Kidney glomerular epithelial cell (primary cell): ENCODE measurements around the gene CNKSR3.

Experiments used
- DNase-seq: peaks from one replicate; lab custom pipeline; 2025; lab: John Stamatoyannopoulos, UW

Gene CNKSR3

GRCh38 chr6:154414021-154414813 lies 96.3 kb downstream of the CNKSR3 start:
- no peak for DNase-seq

GRCh38 chr6:154412106-154412820 lies 98.2 kb downstream of the CNKSR3 start:
- DNase-seq = no peak

DNA sequence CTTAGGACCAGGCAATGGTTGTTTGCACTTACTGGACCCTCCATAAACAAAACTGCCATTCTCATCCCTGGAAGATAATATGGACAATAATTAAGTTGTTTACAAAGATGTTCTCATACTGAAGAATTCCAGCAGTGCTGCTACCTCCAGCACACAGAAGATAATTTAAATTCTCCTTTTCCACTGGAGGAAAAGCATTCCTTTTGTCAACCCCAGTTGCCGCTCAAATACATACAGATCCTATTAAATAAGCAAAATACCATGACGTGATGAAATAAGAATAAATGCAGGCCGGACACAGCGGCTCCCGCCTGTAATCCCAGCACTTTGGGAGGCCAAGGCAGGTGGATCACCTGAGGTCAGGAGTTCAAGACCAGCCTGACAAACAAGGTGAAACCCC lies 99.4 kb downstream of the CNKSR3 start:
- no peak for DNase-seq

DNA sequence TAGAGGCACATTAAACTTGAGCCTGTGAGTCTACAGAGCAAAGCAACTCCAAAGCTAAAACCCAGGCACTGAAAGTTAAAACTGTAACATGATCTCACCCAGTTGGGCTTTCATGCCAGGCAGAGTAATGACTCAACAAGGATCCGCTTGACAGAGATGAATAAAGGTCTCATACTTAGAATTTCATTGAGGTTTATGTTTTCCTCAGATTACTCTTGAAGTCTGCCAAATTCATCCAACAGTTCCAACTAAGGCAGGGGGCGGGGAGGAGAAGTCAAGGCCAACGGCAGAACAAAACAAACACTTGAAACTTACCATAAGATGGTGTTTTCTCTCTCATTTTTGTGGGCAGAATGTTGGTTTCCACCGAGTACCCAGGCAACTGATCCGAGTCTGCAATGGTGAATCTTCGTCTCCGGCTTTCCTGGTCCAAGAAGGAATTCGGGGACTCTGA lies 99.8 kb downstream of the CNKSR3 start:
- DNase-seq = peak; percentile 99

- peak; percentile 58 for DNase-seq
Observed at GRCh38 chr6:154408891-154409500, 101.5 kb downstream of the CNKSR3 start.

GRCh38 chr6:154407440-154407839 lies 103.0 kb downstream of the CNKSR3 start:
- DNase-seq = no peak

- DNase-seq = no peak
Observed at GRCh38 chr6:154406869-154407268, 103.6 kb downstream of the CNKSR3 start.

DNA sequence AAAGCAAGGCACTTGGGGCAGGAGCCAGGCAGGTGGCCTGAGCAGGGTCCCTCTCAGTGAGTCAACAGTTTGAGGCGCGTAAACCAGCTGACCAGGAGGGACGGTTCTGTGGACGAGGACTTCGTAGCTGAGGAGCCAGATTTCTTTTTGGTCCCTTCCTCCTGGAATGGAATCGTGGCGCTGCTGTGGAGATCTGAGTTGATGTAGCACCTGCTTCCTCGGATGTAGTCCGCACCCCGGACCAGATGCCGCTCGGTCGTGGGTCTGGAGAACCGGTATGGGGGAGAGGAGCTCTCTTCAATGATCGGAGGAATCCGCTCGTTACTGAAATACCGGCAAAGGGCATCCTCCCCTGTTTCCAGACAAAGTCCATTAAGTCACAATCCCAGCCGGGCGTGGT lies 104.2 kb downstream of the CNKSR3 start:
- no peak for DNase-seq

GRCh38 chr6:154404791-154405400 lies 105.6 kb downstream of the CNKSR3 start:
- peak; percentile 76 for DNase-seq

DNA sequence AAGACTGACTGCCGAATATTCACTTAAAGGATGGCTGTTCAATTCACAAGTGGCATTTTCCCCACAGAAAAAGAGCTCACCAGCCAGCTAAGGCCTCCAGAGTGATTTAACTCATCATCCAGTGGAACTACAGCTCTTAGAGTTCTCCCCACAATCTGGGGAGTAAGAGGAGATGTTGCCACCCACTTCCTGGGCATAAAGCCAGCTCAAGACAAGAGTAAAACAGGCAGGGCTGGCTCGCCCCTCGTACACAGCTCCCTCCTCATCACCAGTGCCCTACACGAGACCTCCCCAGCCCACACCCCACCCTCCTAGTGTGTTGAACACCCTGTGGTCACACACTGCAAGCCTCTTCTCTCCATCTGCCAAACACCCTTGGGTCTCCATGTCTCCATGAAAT lies 106.7 kb downstream of the CNKSR3 start:
- DNase-seq = peak; percentile 71

DNA sequence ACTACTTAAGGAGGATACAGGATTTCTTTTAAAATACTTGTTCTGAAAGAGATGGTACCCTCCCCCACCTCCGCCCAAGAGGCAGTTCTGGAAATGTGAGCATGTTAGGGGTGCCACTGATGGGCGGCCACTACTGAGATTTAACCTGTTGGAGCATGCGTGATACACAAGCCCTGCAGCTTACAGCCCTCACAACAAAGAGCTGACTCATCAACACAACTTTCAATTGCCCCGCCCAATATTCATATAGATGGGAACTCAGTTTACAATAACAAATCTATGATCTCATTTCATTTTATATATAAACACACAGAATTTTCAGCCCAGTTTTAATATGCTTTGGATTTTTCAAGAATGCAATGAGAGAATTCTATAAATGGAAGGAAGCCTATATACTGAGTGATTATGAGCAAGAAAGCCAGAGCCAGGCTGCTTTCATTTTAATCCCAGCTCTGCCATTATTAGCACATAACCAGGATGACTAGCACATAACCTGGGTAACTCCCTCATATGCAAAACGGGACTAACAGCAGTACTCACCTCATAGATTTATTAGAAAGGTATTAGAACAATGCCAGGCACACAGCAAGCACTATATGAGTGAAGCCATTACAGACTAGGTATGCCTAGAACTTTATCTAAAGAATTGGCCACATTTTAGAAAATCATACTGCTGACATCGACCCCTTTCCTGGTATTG lies 108.3 kb downstream of the CNKSR3 start:
- no peak for DNase-seq

GRCh38 chr6:154399097-154399496 lies 111.4 kb downstream of the CNKSR3 start:
- no peak for DNase-seq

DNA sequence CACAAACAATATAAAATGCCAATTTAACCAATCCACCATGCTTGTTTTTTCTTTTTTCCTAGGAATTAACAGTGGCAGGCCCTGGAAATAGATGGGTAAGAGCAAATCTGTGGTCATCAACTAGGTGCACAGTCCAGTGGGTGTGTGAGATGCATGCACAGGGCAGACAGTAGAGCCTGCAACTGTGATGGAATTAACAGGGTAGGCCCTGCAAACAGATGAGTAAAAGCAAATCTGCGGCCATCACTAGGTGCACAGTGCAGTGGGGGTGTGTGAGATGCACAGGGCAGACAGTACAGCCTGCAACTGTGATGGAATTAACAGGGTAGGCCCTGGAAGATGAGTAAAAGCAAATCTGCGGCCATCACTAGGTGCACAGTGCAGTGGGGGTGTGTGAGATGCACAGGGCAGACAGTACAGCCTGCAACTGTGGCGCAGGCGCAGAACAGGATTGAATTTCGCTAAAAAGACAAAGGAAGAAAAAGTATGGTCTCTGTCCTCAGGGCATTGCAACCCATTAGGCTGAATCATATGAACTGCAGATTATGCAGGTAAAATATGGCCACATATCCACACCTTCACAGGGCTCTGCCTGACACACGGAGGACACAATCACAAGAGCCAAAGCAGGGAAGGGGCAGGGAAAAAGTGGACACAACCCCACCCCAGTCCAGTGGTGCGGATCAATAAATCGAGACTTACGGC lies 112.8 kb downstream of the CNKSR3 start:
- DNase-seq = no peak

DNA sequence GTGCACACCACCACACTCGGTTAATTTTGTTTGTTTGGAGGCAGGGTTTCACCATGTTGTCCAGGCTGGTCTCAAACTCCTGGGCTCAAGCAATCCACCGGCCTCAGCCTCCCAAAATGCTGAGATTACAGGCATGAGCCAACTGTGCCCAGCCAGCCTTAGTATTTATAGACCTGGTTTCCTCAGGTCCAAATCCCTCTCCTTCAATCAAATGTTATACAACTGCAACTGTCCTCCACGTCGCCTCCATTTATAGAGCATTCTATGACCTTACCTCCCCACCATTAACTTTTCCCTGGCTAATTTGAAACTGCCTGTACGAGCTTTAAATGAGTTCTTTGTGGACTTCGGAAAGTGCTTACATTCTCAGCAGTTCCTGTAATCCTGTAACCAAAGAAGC lies 114.6 kb downstream of the CNKSR3 start:
- no peak for DNase-seq

GRCh38 chr6:154395316-154395715 lies 115.2 kb downstream of the CNKSR3 start:
- no peak for DNase-seq

DNA sequence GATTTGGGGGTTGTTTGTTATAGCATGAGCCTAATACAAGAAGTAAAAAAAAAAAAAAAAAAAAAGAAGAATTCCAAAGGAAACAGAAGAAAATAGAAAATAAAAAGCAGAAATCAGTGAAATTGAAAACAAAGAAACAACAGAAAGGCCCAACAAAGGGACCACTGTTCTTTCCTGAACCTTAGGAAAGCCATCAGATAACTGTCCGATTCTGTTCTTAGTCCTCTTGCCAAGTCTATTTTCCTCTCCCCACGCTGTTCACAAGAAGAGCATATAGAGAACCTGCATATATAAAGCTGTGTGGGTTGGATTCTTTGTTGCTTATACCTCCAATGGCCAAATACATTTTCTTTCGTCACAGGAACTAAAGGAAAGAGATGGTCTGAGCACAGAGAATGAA lies 115.9 kb downstream of the CNKSR3 start:
- no peak for DNase-seq

DNA sequence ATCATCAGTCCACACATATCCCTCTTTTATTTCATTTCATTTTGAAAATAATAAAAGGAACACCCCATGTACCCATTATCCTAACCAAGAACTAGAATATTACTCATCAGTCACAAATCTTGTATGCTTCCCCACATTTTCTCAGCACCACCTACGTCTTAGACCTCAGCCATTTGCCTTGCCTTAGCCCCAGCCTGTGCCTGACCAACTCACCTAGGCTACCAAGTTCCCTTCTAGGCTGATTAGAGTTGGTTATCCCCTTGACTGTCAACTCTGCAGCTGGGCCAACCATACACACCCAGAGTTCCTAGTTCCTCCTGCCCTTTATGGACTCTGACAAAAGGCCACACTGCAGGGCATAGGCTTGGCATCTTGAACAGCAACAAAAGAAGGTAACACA lies 120.5 kb downstream of the CNKSR3 start:
- DNase-seq = no peak

GRCh38 chr6:154388803-154389202 lies 121.7 kb downstream of the CNKSR3 start:
- DNase-seq = no peak

- peak; percentile 89 for DNase-seq
Observed at GRCh38 chr6:154386848-154387717, 123.4 kb downstream of the CNKSR3 start.

- DNase-seq = peak; percentile 43
Observed at GRCh38 chr6:154384191-154384590, 126.3 kb downstream of the CNKSR3 start.
